Ovary (tissue), 9 donors: Measurements from ENCODE around the gene CTNNBIP1. TPM values are rescaled to one million over a fixed set of nuclear protein-coding genes. Genes with fewer than 3 reads are reported as not detected.

Source experiments
- DNase-seq, 5 donors: peaks; one replicate each; pipeline ENCODE4 v3.0.0-alpha.2; 2019 to 2020
- H3K27ac ChIP-seq, 2 donors: fragments of 200-600 bp; one replicate each; pipeline versions ENCODE4 v1.5.1 to v1.8.0; 2019 to 2022
- H3K27me3 ChIP-seq: fragments of 200-600 bp; one replicate; pipeline ENCODE4 v1.8.0; 2022
- H3K36me3 ChIP-seq: fragments of 200-600 bp; sonication (generic); one replicate; pipeline ENCODE4 v1.5.1; 2019
- H3K4me1 ChIP-seq: one replicate; pipeline ENCODE4 v1.8.1; 2013; ENCODE audit warnings: mild to moderate bottlenecking, moderate library complexity; ENCODE audit not compliant: insufficient read depth
- H3K4me3 ChIP-seq: fragments of 200-600 bp; sonication (generic); one replicate; pipeline ENCODE4 v1.5.1; 2017
- H3K9me3 ChIP-seq, 2 donors: fragments of 200-600 bp in 1 of 2; sonication (generic) in 1 of 2; one replicate each; pipeline versions ENCODE4 v1.5.1 to v1.8.1; 2013 to 2019; ENCODE audit warnings: mild to moderate bottlenecking in 1 of 2, moderate library complexity in 1 of 2
- EP300 ChIP-seq: sonication (generic); formaldehyde crosslinking; IDR thresholded peaks from one replicate; pipeline ENCODE4 v1.6.1; 2017; ENCODE audit warnings: antibody characterized with exemption
- POLR2A ChIP-seq: fragments of 450-650 bp; IDR thresholded peaks from one replicate; pipeline ENCODE4 v1.6.1; 2017; ENCODE audit warnings: antibody characterized with exemption, mild to moderate bottlenecking, moderate library complexity
- WGBS, 3 donors: extraction: QIAGEN DNeasy Blood & Tissue Kit in 1 of 3; methylation state at CpG; one replicate each; pipeline versions ENCODE4 v1.1.5 to v1.1.7; 2013 to 2017; 5-methylcytosine and 5-hydroxymethylcytosine counted together
- intact Hi-C, 4 donors: fragments of 100-400 bp; cut with DNase I; formaldehyde crosslinking; loops; one replicate each; pipeline versions ENCODE4 v1.11.0 to v1.15.1; 2022 to 2023
- polyA plus RNA-seq, 2 donors: library from polyadenylated mRNA; stranded (reverse); fragments of 200-250 nt in 1 of 2; fragments of 350-450 nt in 1 of 2; fragmentation: Illumina TruSeq in 1 of 2; extraction: RNeasy Lipid Tissue Mini Kit (QIAGEN cat#74804) in 1 of 2; gene quantifications; one replicate each; pipeline ENCODE4 v1.2.3, GENCODE V29; 2013 to 2014
- total RNA-seq, 7 donors: library from RNA; depleted of rRNA in 2 of 7; stranded (reverse); fragments of >200 nt in 2 of 7; fragmentation: NEBNext Ultra II Directional in 3 of 7; extraction: Animal tissue kit (Norgen Biotek cat#: 25700) in 3 of 7; gene quantifications; one replicate each; pipeline versions ENCODE4 v1.1.0 to v1.2.4, GENCODE V29; 2016 to 2023
- TF ChIP-seq, protein P1 (sequence below), 3 donors: fragments of 450-650 bp in 2 of 3; fragments of 200-600 bp in 1 of 3; IDR thresholded peaks; one replicate each; pipeline versions ENCODE4 v1.5.1 to v1.8.0; 2016 to 2022; ENCODE audit warnings: antibody characterized with exemption in 3 of 3, mild to moderate bottlenecking in 1 of 3
- donor health status: DM: no; HTN: no; CAD: no; lungs with moderate emphysema.
- donor health status: DM: no; HTN: no; CAD: no.
- donor health status: Bipolar disorder and iron deficiency.
- donor health status: DM: yes; HTN: yes; CAD: no.
- donor health status: DM: no; HTN: no; CAD: no.
- donor health status: DM: yes; HTN: yes; CAD: no.

CTNNBIP1 gene
- total and polyA plus RNA-seq, 9 donors = 10.4 to 28.5 (median 20.7) TPM

GRCh38 chr1:9852004-9852403 is 58.1 kb downstream of the CTNNBIP1 start:
- no peaks in the 10 kb centered on the region for H3K27me3 ChIP-seq
- TF ChIP-seq, protein P1, sequence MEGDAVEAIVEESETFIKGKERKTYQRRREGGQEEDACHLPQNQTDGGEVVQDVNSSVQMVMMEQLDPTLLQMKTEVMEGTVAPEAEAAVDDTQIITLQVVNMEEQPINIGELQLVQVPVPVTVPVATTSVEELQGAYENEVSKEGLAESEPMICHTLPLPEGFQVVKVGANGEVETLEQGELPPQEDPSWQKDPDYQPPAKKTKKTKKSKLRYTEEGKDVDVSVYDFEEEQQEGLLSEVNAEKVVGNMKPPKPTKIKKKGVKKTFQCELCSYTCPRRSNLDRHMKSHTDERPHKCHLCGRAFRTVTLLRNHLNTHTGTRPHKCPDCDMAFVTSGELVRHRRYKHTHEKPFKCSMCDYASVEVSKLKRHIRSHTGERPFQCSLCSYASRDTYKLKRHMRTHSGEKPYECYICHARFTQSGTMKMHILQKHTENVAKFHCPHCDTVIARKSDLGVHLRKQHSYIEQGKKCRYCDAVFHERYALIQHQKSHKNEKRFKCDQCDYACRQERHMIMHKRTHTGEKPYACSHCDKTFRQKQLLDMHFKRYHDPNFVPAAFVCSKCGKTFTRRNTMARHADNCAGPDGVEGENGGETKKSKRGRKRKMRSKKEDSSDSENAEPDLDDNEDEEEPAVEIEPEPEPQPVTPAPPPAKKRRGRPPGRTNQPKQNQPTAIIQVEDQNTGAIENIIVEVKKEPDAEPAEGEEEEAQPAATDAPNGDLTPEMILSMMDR (IDR thresholded peaks at IDR 0.05) = no peak
- TF ChIP-seq POLR2A = no peak
- TF ChIP-seq EP300 = no peak
- no peaks in the 10 kb centered on the region for H3K36me3 ChIP-seq
- H3K4me1 ChIP-seq = no peaks in the 10 kb centered on the region
- H3K27ac ChIP-seq = no peak overlapping the region
- 68 to 80% (median 76%) methylated on average over 8 of the region's 8 CpGs for WGBS, 3 donors
- no peak overlapping the region for H3K4me3 ChIP-seq
- intact Hi-C loops = no loop called here
- no peaks in the 10 kb centered on the region for H3K9me3 ChIP-seq
- no peak for DNase-seq

DNA sequence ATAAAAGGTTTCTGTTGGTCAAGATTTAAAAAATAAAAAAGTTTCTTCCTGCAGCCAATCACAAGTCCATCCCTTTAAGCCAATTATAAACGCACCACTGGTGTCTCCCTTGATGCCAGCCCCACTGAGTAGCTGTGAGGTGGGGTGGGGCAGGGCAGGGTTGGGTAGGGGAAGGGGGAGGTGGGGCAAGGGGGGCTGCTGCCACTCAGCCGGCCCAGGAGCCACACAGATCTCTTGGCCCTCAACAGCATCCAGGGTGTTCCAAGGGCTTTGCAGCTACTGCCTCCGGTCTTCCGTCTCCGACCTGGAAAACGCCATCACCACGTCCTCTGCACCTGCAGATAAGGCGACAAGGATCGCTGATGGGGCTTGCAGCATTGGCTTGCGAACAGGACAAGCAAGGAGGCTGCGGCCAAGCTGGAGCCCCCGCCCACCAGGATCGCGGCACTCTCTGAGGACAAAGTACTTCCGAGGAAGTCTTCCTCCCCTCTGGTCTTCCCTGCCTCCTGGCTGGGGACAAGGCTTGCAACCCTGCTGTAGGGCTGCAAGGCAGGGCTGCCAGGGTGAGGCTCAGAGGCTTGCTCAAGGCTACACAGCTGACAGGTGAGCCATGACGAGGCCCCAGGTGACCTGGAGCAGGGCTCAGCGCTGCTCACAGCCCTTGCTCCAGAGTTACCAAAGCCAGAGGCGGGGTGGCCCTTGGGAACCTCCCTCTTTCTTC is 59.5 kb downstream of the CTNNBIP1 start:
- H3K27me3 ChIP-seq = no peaks in the 10 kb centered on the region
- TF ChIP-seq EP300 = no peak
- TF ChIP-seq, protein P1 (IDR thresholded peaks at IDR 0.05) = no peak
- no peak for TF ChIP-seq POLR2A
- no peaks in the 10 kb centered on the region for H3K36me3 ChIP-seq
- H3K27ac ChIP-seq = no peak overlapping the region
- 83 to 84% (median 83%) methylated on average over 18 of the region's 18 CpGs for WGBS, 3 donors
- no peaks in the 10 kb centered on the region for H3K9me3 ChIP-seq
- H3K4me3 ChIP-seq = no peak overlapping the region
- no peaks in the 10 kb centered on the region for H3K4me1 ChIP-seq
- no peak for DNase-seq
- intact Hi-C loops = no loop called here

GRCh38 chr1:9849691-9850441 is 60.2 kb downstream of the CTNNBIP1 start:
- no peak for TF ChIP-seq EP300
- TF ChIP-seq, protein P1 (IDR thresholded peaks at IDR 0.05) = no peak
- TF ChIP-seq POLR2A = no peak
- Histone ChIP-seq H3K4me3 (no peak overlapping the region), H3K27ac (no peak overlapping the region), H3K4me1 (no peaks in the 10 kb centered on the region), H3K36me3 (no peaks in the 10 kb centered on the region), H3K27me3 (no peaks in the 10 kb centered on the region), H3K9me3 (no peaks in the 10 kb centered on the region)
- WGBS, 3 donors = 82 to 87% (median 82%) methylated on average over 20 of the region's 20 CpGs
- DNase-seq = no peak
- intact Hi-C loops = no loop called here

DNA sequence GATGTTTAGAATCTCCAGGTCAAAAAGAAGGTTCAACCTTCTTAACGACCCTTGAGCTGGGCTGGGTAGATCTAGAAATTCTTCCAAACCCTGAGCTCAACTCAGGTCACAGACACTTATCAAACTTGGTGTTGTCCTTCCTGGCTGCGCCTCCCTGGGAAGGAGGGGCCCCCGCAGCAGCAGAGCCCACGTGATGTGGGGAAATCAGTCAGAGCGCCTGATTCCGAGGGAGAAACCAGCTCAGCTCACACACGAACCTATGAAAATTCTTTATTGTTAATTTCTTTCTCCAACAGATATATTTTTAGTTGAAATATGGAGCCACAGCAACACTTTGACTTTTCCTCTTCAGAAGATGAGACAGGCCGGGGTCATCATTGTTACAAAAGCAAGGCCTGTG is 62.0 kb downstream of the CTNNBIP1 start:
- H3K36me3 ChIP-seq = no peaks in the 10 kb centered on the region
- no peaks in the 10 kb centered on the region for H3K27me3 ChIP-seq
- H3K4me3 ChIP-seq = no peak overlapping the region
- H3K9me3 ChIP-seq = no peaks in the 10 kb centered on the region
- DNase-seq = no peak
- intact Hi-C loops = no loop called here
- WGBS, 3 donors = 35 to 48% (median 42%) methylated on average over 8 of the region's 8 CpGs
- no peaks in the 10 kb centered on the region for H3K4me1 ChIP-seq
- TF ChIP-seq POLR2A (no peak), EP300 (no peak)
- TF ChIP-seq, protein P1 (IDR thresholded peaks at IDR 0.05) = no peak
- peak overlapping the region in 1 of 2 donors; percentile 6 for H3K27ac ChIP-seq
